Fibroblast of skin of right biceps (primary cell): ENCODE measurements around the gene ATN1.

Source experiments
- DNase-seq: peaks from one replicate; pipeline ENCODE4 v3.0.0-alpha.2; 2013

ATN1 gene

DNA sequence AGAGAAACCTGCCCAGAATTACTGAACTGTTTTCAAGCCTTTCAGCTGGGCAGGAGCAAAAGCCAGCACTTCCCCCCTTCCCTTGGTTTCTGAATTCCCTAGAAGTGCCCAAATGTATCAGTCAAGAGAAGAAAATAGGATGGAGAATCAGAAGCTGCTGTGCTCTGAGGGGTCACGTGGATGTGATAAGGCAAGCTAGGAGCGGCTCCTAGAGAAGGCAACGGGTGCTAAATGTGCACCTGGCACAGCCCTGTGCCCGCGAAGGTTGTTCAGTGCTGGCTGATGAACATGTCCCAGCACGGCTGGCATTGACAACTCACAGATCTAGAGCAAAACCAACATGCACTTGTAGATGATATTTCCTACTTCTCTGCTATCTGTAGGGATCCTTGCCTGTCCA is 51.3 kb downstream of the ATN1 start:
- no peak for DNase-seq

DNA sequence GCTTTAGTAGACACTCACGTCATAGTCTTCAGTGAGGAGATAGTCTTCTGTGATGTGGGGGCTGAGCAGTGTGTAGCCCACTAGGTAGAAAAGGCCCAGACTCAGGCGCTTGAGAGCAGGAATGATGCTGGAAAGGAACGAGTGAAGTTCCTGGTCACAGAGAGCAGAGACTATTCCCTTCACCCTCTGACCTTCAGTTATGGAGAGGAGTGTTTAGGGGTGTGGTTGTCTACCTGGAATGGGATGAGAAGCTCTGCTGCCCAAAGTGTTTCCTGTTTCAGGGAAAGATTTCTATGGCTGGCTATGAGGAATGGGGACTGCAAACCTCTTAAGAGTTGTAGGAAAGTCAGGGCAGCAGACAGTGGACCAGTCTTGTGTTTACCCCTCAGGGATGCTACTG is 51.7 kb downstream of the ATN1 start:
- DNase-seq: no peak

DNA sequence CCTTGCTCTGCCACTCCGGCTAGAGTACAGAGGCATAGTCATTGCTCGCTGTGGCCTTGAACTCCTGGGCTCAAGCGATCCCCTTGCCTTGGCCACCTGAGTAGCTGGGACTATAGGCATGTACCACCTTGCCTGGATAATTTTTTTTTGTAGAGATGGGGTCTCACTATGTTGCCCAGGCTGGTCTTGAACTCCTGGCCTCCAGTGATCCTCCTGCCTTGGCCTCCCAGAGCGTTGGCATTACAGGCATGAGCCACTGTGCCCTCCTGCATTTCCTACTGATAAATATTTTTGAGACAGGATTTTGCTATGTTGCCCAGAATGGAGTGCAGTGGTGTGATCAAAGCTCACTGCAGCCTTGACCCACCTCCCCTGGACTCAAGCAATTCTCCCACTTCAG is 52.3 kb downstream of the ATN1 start:
- DNase-seq: no peak

DNA sequence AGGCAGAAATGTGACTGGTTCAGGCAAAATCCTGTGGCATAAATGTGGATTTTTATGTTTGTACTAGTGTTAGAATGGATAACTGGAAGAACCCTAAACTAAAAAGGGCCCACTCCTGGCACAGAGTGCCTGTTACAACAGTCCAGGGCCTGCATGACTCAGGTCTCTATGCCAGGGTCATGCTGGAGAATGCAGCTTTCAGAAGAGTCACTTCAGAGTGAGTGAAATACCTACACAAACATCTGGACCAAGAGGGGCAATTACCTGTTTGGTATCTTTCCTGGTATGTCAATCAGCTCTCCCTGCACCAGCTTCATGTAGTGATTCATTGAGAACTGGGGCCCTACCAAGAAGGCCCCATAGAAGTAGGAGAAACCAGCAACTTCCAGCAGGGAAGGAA is 53.0 kb downstream of the ATN1 start:
- DNase-seq: no peak

DNA sequence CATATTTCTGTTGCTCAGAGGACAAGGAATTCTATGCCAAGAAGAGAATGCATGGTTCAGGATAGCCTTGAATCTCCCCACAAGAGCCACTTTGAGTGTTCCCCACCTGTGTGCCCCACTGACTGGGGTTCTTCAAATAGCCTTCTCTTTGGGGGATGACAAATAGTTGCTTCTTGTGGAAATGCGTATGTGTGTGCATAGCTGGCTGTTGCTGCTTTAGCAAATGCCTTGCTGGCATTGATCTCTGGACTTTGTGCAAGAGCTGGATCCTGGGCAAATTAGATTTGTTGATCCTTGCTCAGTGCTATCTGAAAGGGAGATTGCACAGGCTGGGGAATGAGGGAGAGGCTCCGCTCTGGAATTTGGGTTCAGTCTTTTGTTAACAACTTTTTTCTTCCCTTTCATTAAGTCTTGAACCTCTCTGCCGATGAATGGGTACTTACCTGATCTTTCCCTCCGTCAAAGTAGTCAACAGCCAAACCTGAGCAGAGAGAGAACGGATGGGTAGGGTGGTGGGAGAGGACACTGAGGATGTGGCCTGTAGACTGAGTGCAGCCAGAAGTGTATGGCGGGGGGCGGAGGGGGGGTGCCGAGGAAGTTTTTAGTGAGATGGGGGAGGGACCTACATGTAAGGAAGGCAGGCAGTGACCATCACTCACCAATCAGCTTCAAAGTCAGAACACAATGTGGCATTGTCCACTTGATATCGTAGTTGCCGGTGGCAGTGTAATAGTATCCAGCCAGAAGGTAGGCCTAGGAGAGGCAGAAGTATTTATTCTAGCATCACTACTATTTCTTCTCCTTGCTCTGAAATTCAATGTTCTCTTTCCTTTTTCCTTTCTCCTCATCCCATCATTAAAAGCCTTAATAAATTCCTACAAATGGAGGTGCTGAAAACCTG is 53.6 kb downstream of the ATN1 start:
- DNase-seq: no peak

DNA sequence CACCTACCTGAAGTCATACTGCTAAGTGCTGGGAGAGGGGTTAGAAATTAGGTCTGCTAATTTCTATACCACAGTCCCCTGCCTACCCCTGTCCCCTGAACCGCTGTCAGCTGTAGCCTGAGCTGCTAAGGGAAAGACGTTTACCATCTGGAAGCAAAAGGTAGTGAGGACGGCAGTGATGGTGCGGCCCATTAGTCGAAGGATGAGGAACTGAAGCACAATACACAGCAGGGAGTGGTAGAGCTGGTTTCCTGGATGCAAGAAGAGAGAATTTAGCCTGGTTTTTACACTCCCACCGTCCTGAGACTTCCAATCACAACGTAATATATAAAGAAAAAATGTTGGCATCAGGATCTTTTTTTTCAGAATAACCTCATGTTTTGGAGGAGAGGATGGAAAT is 54.8 kb downstream of the ATN1 start:
- no peak for DNase-seq

DNA sequence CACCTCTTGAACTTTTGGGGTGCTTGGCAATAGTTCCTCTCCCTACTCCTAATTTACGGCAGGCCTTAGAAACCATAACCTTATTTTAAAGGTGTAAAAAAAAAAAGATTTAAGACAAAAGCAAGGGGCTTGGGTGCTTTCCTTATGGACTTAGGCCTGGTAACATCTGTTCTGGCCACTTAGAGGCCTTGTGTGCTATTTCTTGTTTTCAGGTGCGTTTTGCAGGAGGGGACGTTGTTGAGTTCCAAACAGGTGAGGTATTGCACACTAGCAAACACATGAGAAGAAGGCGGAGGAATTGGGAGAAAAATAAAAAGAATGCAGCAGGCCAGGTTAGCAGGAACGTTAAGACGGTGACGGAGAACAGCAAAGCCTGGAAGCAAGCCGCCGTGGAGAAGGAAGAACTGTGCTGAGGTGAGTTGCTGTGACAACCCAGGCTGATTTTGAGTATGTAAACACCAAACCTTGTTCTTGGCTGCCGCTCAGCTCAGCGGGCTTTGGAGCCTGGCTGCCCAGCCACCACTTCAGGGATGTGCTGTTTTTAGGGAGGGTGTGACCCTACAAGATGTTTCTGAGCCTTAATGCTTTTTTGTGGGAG is 60.3 kb downstream of the ATN1 start:
- DNase-seq: no peak
